Measurements from ENCODE around the gene MBOAT1.

The MBOAT1 gene

GRCh38 chr6:20154753-20155152 lies 57.5 kb downstream of the MBOAT1 start:
- no peak for ATAC-seq
- no peak for TF ChIP-seq CREB5 (CRISPR knock-in tag; IDR thresholded peaks at IDR 0.05; ENCODE audit: low read depth)
- no peak for TF ChIP-seq PATZ1 (CRISPR knock-in tag; IDR thresholded peaks at IDR 0.05; ENCODE audit: borderline replicate concordance)
- no peak for TF ChIP-seq ZFP3 (CRISPR knock-in tag; IDR thresholded peaks at IDR 0.05)
- no peak for TF ChIP-seq SNAI2 (CRISPR knock-in tag; IDR thresholded peaks at IDR 0.05)
- TF ChIP-seq ISL1 (CRISPR knock-in tag; IDR thresholded peaks at IDR 0.05) = no peak
- no peak for TF ChIP-seq ZNF70 (CRISPR knock-in tag; IDR thresholded peaks at IDR 0.05)

GRCh38 chr6:20153194-20153593 lies 59.1 kb downstream of the MBOAT1 start:
- ATAC-seq = no peak
- TF ChIP-seq ARNTL (CRISPR knock-in tag; IDR thresholded peaks at IDR 0.05; ENCODE audit: borderline replicate concordance, low read depth) = no peak
- TF ChIP-seq CSDC2 (CRISPR knock-in tag; IDR thresholded peaks at IDR 0.05) = no peak
- TF ChIP-seq ZNF8 (CRISPR knock-in tag; IDR thresholded peaks at IDR 0.05) = no peak
- TF ChIP-seq RARB (CRISPR knock-in tag; IDR thresholded peaks at IDR 0.05) = no peak
- TF ChIP-seq PPARA (CRISPR knock-in tag; IDR thresholded peaks at IDR 0.05; ENCODE audit: borderline replicate concordance) = no peak
- no peak for TF ChIP-seq TSHZ2 (CRISPR knock-in tag; IDR thresholded peaks at IDR 0.05)
- no peak for TF ChIP-seq GLIS3 (CRISPR knock-in tag; IDR thresholded peaks at IDR 0.05)

- no peak for ATAC-seq
Measured at GRCh38 chr6:20148433-20148832, 63.8 kb downstream of the MBOAT1 start.

More at GRCh38 chr6:20148433-20148832, 63.8 kb downstream of the MBOAT1 start:
- TF ChIP-seq SNAI2 (CRISPR knock-in tag; IDR thresholded peaks at IDR 0.05) (no peak), CSRNP3 (CRISPR knock-in tag; IDR thresholded peaks at IDR 0.05) (no peak), ZNF565 (CRISPR knock-in tag; conservative IDR thresholded peaks at IDR 0.05; ENCODE audit: low read depth) (no peak), ZFP3 (CRISPR knock-in tag; IDR thresholded peaks at IDR 0.05) (no peak), PATZ1 (CRISPR knock-in tag; IDR thresholded peaks at IDR 0.05; ENCODE audit: borderline replicate concordance) (no peak), OSR1 (CRISPR knock-in tag; IDR thresholded peaks at IDR 0.05) (no peak), ZFP30 (CRISPR knock-in tag; IDR thresholded peaks at IDR 0.05) (no peak), RARB (CRISPR knock-in tag; IDR thresholded peaks at IDR 0.05) (no peak), BACH2 (CRISPR knock-in tag; IDR thresholded peaks at IDR 0.05; ENCODE audit: borderline replicate concordance) (no peak), TOX (CRISPR knock-in tag; IDR thresholded peaks at IDR 0.05; ENCODE audit: borderline replicate concordance) (no peak), ISL1 (CRISPR knock-in tag; IDR thresholded peaks at IDR 0.05) (no peak), ESRRG (CRISPR knock-in tag; IDR thresholded peaks at IDR 0.05) (no peak), POU6F1 (CRISPR knock-in tag; IDR thresholded peaks at IDR 0.05; ENCODE audit: borderline replicate concordance, low read depth) (no peak), ZNF8 (CRISPR knock-in tag; IDR thresholded peaks at IDR 0.05) (no peak), ZNF70 (CRISPR knock-in tag; IDR thresholded peaks at IDR 0.05) (no peak), GLIS3 (CRISPR knock-in tag; IDR thresholded peaks at IDR 0.05) (no peak), ARNTL (CRISPR knock-in tag; IDR thresholded peaks at IDR 0.05; ENCODE audit: borderline replicate concordance, low read depth) (no peak), ZC3H10 (CRISPR knock-in tag; IDR thresholded peaks at IDR 0.05) (no peak)

Measured in SK-N-SH treated with all-trans-retinoic acid at 6 μM for 48 hours (cell line).